HG03159 (cell line): ENCODE measurements around the gene PRR23E.

Experiments used
- ATAC-seq: cut with Tn5 transposase; IDR thresholded peaks from one replicate; pipeline ENCODE4 v1.9.1; 2021; ENCODE audit warnings: mild to moderate bottlenecking, moderate library complexity; ENCODE audit not compliant: unreplicated experiment

Gene PRR23E

GRCh38 chr3:127183931-127184869 is 8.7 kb upstream of the PRR23E start:
- ATAC-seq: no peak

GRCh38 chr3:127184870-127185216 is 8.1 kb upstream of the PRR23E start:
- ATAC-seq: no peak

- no peak for ATAC-seq
Observed at GRCh38 chr3:127185268-127185667, 7.7 kb upstream of the PRR23E start.

GRCh38 chr3:127185962-127186674 is 6.8 kb upstream of the PRR23E start:
- no peak for ATAC-seq

GRCh38 chr3:127187316-127187715 is 5.6 kb upstream of the PRR23E start:
- ATAC-seq: no peak

GRCh38 chr3:127193341-127193740 is 410 bp downstream of the PRR23E start:
- no peak for ATAC-seq

GRCh38 chr3:127193775-127194174 is 844 bp downstream of the PRR23E start:
- ATAC-seq: no peak

GRCh38 chr3:127194601-127195187 is 1.8 kb downstream of the PRR23E start:
- ATAC-seq: no peak

GRCh38 chr3:127195417-127195816 is 2.5 kb downstream of the PRR23E start:
- ATAC-seq: no peak

- no peak for ATAC-seq
Observed at GRCh38 chr3:127196002-127196401, 3.1 kb downstream of the PRR23E start.

GRCh38 chr3:127196466-127197299 is 3.8 kb downstream of the PRR23E start:
- ATAC-seq: no peak

GRCh38 chr3:127197300-127198189 is 4.6 kb downstream of the PRR23E start:
- ATAC-seq: no peak

- no peak for ATAC-seq
Observed at GRCh38 chr3:127200086-127200691, 7.3 kb downstream of the PRR23E start.

GRCh38 chr3:127203024-127203423 is 10.1 kb downstream of the PRR23E start:
- no peak for ATAC-seq

GRCh38 chr3:127204841-127205582 is 12.1 kb downstream of the PRR23E start:
- no peak for ATAC-seq

GRCh38 chr3:127206154-127206553 is 13.2 kb downstream of the PRR23E start:
- ATAC-seq: no peak

GRCh38 chr3:127206611-127207516 is 13.9 kb downstream of the PRR23E start:
- ATAC-seq: no peak
